Activated T-helper 1 cell treated with anti-CD3 and anti-CD28 coated beads, Interleukin-12 subunit alpha, Interleukin-12 subunit beta, Interleukin-2, Interleukin-4 antibody, amounts not matched to agents 30 ng/mL and 10 ng/mL and 1 ng/mL, durations not matched to agents 14 hours and 24 hours and 36 hours (primary cell): ENCODE data around the gene DEDD. TPM values are rescaled to one million over a fixed set of nuclear protein-coding genes. Genes with fewer than 3 reads are reported as not detected.

Source experiments
- DNase-seq: peaks from one replicate; pipeline ENCODE4 v3.0.0; 2021; ENCODE audit warnings: low spot score
- H3K27ac Mint-ChIP-seq: one replicate; pipeline ENCODE4 v1.8.0; 2021; ENCODE audit warnings: mild to moderate bottlenecking, mixed read lengths
- H3K27me3 Mint-ChIP-seq: one replicate; pipeline ENCODE4 v1.8.0; 2022; ENCODE audit warnings: mild to moderate bottlenecking, moderate library complexity, mixed read lengths; ENCODE audit not compliant: insufficient read depth
- H3K36me3 Mint-ChIP-seq: one replicate; pipeline ENCODE4 v1.8.0; 2021; ENCODE audit warnings: low read depth, mixed read lengths
- H3K4me1 Mint-ChIP-seq: one replicate; pipeline ENCODE4 v1.8.0; 2021; ENCODE audit warnings: low read depth, mixed read lengths
- H3K4me3 Mint-ChIP-seq: one replicate; pipeline ENCODE4 v1.8.0; 2021; ENCODE audit warnings: mild to moderate bottlenecking, moderate library complexity, mixed read lengths
- H3K9me3 Mint-ChIP-seq: one replicate; pipeline ENCODE4 v1.8.0; 2021; ENCODE audit warnings: mixed read lengths
- intact Hi-C: fragments of 100-400 bp; cut with micrococcal nuclease; formaldehyde crosslinking; loops from one replicate; pipeline ENCODE4 v1.15.1; 2024
- total RNA-seq: library from RNA; stranded (reverse); gene quantifications from 2 replicates; pipeline ENCODE4 v1.2.3, GENCODE V29; 2022

DEDD gene
- total RNA-seq, 1 donor from 2014 or later, result 44.5 TPM

DNA sequence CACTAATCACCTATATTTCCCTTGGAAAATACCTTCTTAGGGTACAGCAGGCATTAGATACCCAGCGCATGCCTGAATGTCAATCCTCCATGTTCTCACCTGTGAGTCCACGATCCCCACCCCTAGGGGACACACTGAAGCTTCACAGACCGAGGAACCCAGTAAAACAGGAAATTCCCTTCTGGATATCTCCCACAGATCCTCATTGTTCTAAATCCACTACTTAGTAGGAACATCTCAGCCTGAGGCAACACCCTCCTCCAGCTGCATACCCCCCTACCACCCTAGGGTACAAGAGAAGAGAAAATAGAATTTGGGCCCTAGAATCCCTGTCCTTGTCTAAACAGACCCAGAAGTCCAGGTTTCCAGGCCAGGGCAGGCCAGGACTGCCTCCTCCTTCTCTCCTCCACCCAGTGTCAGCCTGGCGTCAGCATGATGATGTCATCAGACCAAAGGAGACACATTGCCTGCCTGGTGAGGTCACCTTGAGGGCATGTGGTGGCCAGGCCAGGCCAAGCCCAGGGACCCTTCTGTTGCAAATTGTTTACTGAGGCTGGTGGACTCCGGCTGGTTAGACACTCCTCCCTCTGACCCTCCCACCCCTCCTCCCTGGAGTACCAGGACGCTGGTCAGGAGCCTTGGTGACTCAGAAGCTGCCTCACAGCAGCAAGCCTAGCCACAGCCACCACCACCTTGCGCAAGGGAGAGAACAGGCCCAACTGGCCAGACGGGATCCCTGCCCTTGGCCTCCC is 49.3 kb downstream of the DEDD start:
- no peak overlapping the region for H3K4me3 Mint-ChIP-seq
- H3K36me3 Mint-ChIP-seq, result no peaks in the 10 kb centered on the region
- H3K9me3 Mint-ChIP-seq, result no peaks in the 10 kb centered on the region
- H3K4me1 Mint-ChIP-seq, result peaks cover 13% of the 10 kb centered on the region
- no peaks in the 10 kb centered on the region for H3K27me3 Mint-ChIP-seq
- intact Hi-C loops, result no loop called here
- no peak overlapping the region for H3K27ac Mint-ChIP-seq
- DNase-seq, result no peak

- H3K4me3 Mint-ChIP-seq, result no peak overlapping the region
- H3K9me3 Mint-ChIP-seq, result no peaks in the 10 kb centered on the region
- intact Hi-C loops, result no loop called here
- H3K36me3 Mint-ChIP-seq, result no peaks in the 10 kb centered on the region
- H3K4me1 Mint-ChIP-seq, result peaks cover 9% of the 10 kb centered on the region
- no peak overlapping the region for H3K27ac Mint-ChIP-seq
- no peak for DNase-seq
- no peaks in the 10 kb centered on the region for H3K27me3 Mint-ChIP-seq
Observed at GRCh38 chr1:161082483-161082882, 50.0 kb downstream of the DEDD start.

DNA sequence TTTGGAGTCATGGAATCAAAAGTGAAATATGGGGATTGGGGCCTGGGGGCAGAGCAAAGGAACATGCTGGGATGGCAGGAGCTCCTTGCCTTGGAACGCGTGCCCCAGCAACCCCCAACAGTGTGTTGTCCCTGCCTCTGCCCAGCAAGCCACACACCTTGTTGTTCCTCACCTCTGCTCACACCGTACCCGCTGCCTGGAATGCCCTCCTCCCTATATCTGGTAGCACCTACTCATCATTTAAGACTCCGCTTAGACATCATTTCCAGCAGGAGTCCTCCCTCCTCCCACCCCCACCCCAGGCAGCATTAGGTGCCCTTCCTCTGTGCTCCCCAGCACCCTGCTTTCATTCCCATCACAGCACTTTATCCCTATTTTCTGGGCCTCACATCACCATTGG is 50.9 kb downstream of the DEDD start:
- Mint-ChIP-seq H3K4me1 (peaks cover 7% of the 10 kb centered on the region), H3K27ac (no peak overlapping the region), H3K4me3 (no peak overlapping the region), H3K27me3 (no peaks in the 10 kb centered on the region), H3K9me3 (no peaks in the 10 kb centered on the region), H3K36me3 (no peaks in the 10 kb centered on the region)
- intact Hi-C loops, result no loop called here
- DNase-seq, result no peak

- Mint-ChIP-seq H3K27me3 (no peaks in the 10 kb centered on the region), H3K36me3 (no peaks in the 10 kb centered on the region), H3K4me3 (no peak overlapping the region), H3K9me3 (no peaks in the 10 kb centered on the region), H3K27ac (peak overlapping the region; percentile 12), H3K4me1 (peaks cover 7% of the 10 kb centered on the region)
- intact Hi-C loops, result no loop called here
- DNase-seq, result no peak
Observed at GRCh38 chr1:161080441-161081405, 51.7 kb downstream of the DEDD start.

DNA sequence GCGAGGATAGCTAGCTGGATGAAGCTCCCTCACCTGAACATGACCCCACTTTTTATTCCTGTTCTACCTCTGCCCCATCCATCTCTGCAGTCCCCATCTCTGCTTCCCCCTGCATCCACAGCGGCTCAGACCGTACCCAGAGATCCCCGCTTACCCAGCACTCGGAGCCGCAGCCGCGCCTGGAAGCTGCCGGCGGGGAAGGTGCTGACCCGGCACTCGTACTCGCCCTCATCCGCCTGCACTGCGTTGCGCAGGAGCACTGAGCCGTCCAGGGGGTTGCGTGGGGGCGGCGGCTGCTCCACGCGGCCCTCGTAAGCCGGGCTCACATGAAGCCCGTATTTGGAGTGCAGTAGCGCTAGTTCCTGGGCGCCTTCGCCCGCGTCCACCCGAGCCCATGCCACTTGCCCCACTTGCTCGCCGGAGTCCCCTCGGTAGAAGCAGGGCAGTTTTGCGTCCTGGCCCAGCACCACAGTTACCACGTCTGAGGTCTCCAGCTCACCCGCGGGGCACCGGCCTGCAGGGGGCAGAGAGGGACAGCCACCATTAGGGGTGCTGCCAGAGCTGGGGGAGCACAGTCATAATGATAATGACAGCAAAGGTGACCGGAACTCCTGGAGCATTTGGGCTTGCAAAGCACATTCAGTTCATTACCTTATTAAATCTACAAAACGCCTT is 52.9 kb downstream of the DEDD start:
- H3K4me3 Mint-ChIP-seq, result no peak overlapping the region
- peaks cover 7% of the 10 kb centered on the region for H3K4me1 Mint-ChIP-seq
- no peak for DNase-seq
- no peaks in the 10 kb centered on the region for H3K27me3 Mint-ChIP-seq
- H3K27ac Mint-ChIP-seq, result no peak overlapping the region
- intact Hi-C loops, result no loop called here
- H3K36me3 Mint-ChIP-seq, result no peaks in the 10 kb centered on the region
- no peaks in the 10 kb centered on the region for H3K9me3 Mint-ChIP-seq

GRCh38 chr1:161077426-161077825 is 55.0 kb downstream of the DEDD start:
- intact Hi-C loops, result no loop called here
- H3K9me3 Mint-ChIP-seq, result no peaks in the 10 kb centered on the region
- no peak overlapping the region for H3K27ac Mint-ChIP-seq
- DNase-seq, result no peak
- no peak overlapping the region for H3K4me3 Mint-ChIP-seq
- peaks cover 11% of the 10 kb centered on the region for H3K4me1 Mint-ChIP-seq
- H3K36me3 Mint-ChIP-seq, result no peaks in the 10 kb centered on the region
- H3K27me3 Mint-ChIP-seq, result no peaks in the 10 kb centered on the region

DNA sequence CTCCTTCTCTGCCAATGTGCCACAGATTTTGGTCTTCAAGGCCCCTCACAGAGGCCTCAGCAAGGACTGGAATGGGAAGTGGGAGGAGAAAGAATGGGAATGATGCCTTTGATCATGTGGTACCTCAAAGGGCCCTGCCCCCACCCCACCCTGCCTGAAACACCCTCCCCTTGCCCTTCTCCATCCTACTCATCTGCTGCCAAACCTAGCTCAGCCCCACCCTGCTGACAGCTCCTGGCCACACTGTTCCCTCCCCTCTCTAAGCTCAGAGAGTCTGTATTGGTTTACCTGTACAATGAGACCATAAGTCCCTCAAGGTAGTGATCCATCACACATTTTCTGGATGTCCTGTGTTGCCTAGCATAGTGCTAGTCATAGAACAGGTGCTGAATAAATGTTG is 56.1 kb downstream of the DEDD start:
- H3K9me3 Mint-ChIP-seq, result no peaks in the 10 kb centered on the region
- no peaks in the 10 kb centered on the region for H3K36me3 Mint-ChIP-seq
- H3K4me1 Mint-ChIP-seq, result peaks cover 19% of the 10 kb centered on the region
- H3K27ac Mint-ChIP-seq, result no peak overlapping the region
- H3K27me3 Mint-ChIP-seq, result no peaks in the 10 kb centered on the region
- DNase-seq, result no peak
- intact Hi-C loops, result no loop called here
- H3K4me3 Mint-ChIP-seq, result no peak overlapping the region

DNA sequence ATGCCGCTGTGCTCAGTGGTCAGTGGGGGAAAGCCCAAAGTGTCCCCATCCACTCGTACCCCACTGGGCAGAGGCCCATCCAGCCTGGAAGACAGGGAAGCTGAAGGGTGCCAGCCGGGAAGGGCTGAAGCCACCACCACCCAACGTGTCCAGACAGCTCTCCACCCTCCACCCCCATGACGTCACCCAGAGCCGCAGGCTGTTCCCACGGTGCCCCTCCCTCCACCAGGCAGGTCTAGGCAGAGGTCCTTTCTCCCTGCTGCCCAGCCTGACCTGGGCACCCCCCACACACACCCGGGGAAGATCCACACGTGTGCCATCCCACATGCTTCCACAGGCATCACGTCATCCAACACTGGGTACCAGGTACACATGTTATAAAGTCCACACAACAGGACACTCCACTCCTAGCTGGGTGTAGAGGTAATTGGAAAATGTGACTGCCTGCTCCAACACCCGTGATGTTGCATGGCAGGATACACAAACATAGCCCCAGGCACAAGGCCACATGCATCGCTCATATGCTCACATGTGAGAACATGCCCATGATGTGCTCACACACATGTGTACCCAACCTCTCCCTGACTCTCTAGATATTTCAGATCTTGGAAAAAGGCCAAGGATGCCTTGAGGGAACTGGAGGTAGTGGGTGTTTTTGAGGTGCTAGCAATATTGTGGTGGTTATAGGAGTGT is 57.6 kb downstream of the DEDD start:
- intact Hi-C loops, result no loop called here
- Mint-ChIP-seq H3K4me1 (peaks cover 28% of the 10 kb centered on the region), H3K27me3 (no peaks in the 10 kb centered on the region), H3K36me3 (no peaks in the 10 kb centered on the region), H3K27ac (peak overlapping the region; percentile 56), H3K9me3 (no peaks in the 10 kb centered on the region), H3K4me3 (no peak overlapping the region)
- DNase-seq, result no peak

GRCh38 chr1:161073474-161074121 is 58.9 kb downstream of the DEDD start:
- no peak for DNase-seq
- Mint-ChIP-seq H3K27me3 (no peaks in the 10 kb centered on the region), H3K36me3 (peaks cover 5% of the 10 kb centered on the region), H3K4me1 (peaks cover 33% of the 10 kb centered on the region), H3K9me3 (no peaks in the 10 kb centered on the region), H3K4me3 (no peak overlapping the region), H3K27ac (no peak overlapping the region)
- intact Hi-C loops, result no loop called here

DNA sequence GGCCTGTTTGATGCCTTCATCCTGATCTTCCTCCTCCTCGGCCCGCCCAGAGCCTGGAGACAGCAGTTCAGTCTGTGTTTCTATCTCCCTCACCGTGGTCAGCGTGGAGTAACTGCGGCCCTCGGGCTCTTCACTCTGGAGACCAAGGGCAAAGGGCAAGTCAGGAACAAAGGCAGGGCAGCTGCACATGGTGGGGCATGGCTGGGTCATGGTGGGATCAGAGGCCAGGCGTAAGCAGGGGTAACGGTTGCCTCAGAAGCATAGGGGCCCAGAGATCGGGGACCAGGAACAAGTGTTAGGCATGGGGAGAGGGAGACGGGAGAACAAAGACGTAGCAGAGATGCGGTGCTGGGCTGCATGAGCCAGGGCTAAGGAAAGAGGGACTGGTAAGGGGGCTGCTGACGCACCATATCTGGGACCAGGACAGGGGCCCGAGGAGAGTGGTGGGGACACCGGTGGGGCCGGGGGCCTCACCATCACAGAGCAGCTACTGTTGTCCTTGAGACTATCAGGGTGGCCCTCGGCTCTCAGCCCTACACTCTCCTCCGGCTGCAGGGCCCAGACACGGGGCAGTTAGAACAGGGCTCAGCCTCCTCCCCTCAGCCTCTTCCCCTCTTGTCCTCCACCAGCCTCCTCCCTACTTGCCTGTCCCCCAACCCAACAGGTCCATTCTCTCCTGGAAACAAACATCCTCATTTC is 59.6 kb downstream of the DEDD start:
- Mint-ChIP-seq H3K27me3 (no peaks in the 10 kb centered on the region), H3K36me3 (peaks cover 9% of the 10 kb centered on the region), H3K27ac (no peak overlapping the region), H3K4me1 (peaks cover 40% of the 10 kb centered on the region), H3K4me3 (no peak overlapping the region), H3K9me3 (no peaks in the 10 kb centered on the region)
- intact Hi-C loops, result loop anchor here (1.0 kb wide), 2 partner anchors 24 to 66 kb away; no protein-coding TSS in a partner anchor
- DNase-seq, result no peak

- H3K27ac Mint-ChIP-seq, result peak overlapping the region; percentile 47
- intact Hi-C loops, result loop anchor here (1.0 kb wide), 2 partner anchors 25 to 67 kb away; no protein-coding TSS in a partner anchor
- no peak overlapping the region for H3K4me3 Mint-ChIP-seq
- H3K9me3 Mint-ChIP-seq, result no peaks in the 10 kb centered on the region
- peaks cover 49% of the 10 kb centered on the region for H3K4me1 Mint-ChIP-seq
- DNase-seq, result peak; percentile 24
- H3K27me3 Mint-ChIP-seq, result no peaks in the 10 kb centered on the region
- peaks cover 17% of the 10 kb centered on the region for H3K36me3 Mint-ChIP-seq
Observed at GRCh38 chr1:161071886-161072371, 60.5 kb downstream of the DEDD start.
